Upper lobe of right lung (tissue), 1 donor: Measurements from ENCODE around the gene ORC3. TPM values are rescaled to one million over a fixed set of nuclear protein-coding genes. Genes with fewer than 3 reads are reported as not detected.

Experiments
- ATAC-seq: fragments of 200-7000 bp; cut with Tn5 transposase; one replicate; pipeline ENCODE4 v1.9.1; 2020; ENCODE audit warnings: mild to moderate bottlenecking, moderate library complexity
- DNase-seq: peaks from one replicate; pipeline ENCODE4 v3.0.0-alpha.2; 2020
- H3K27ac ChIP-seq: fragments of 200-600 bp; one replicate; pipeline ENCODE4 v1.8.0; 2022
- H3K27me3 ChIP-seq: fragments of 200-600 bp; one replicate; pipeline ENCODE4 v1.8.0; 2022; ENCODE audit warnings: mild to moderate bottlenecking
- H3K36me3 ChIP-seq: fragments of 200-600 bp; one replicate; pipeline ENCODE4 v1.8.0; 2022
- H3K4me1 ChIP-seq: fragments of 200-600 bp; one replicate; pipeline ENCODE4 v1.8.0; 2022
- H3K4me3 ChIP-seq: fragments of 200-600 bp; one replicate; pipeline ENCODE4 v1.8.0; 2022; ENCODE audit warnings: mild to moderate bottlenecking
- H3K9me3 ChIP-seq: fragments of 200-600 bp; one replicate; pipeline ENCODE4 v1.8.0; 2022
- CTCF ChIP-seq: fragments of 200-600 bp; IDR thresholded peaks from one replicate; pipeline ENCODE4 v1.8.0; 2022; ENCODE audit warnings: antibody characterized with exemption
- intact Hi-C: fragments of 100-400 bp; cut with DNase I; formaldehyde crosslinking; loops from one replicate; pipeline ENCODE4 v1.11.0; 2022
- total RNA-seq: library from RNA; stranded (reverse); fragmentation: NEBNext Ultra II Directional; extraction: Animal tissue kit (Norgen Biotek cat#: 25700); gene quantifications from one replicate; pipeline ENCODE4 v1.2.1, GENCODE V29; 2021
- donor health status: DM: no; HTN: yes; CAD: no; lungs with severe emphysema.

Gene ORC3
- total RNA-seq, 1 donor from 2014 or later: 16.2 TPM

- intact Hi-C loops: no loop called here
- no peak for DNase-seq
- no peak for TF ChIP-seq CTCF
Measured at GRCh38 chr6:87673237-87673636, 83.3 kb downstream of the ORC3 start.

GRCh38 chr6:87674290-87674689 lies 84.4 kb downstream of the ORC3 start:
- intact Hi-C loops: no loop called here
- ATAC-seq: no peak
- Histone ChIP-seq H3K27me3 (no peaks in the 10 kb centered on the region), H3K9me3 (no peaks in the 10 kb centered on the region), H3K4me3 (no peak overlapping the region), H3K27ac (no peak overlapping the region), H3K36me3 (peaks cover 62% of the 10 kb centered on the region), H3K4me1 (peaks cover 6% of the 10 kb centered on the region)
- DNase-seq: no peak
- TF ChIP-seq CTCF: no peak

More at GRCh38 chr6:87673237-87673636, 83.3 kb downstream of the ORC3 start:
- ATAC-seq: no peak
- no peaks in the 10 kb centered on the region for H3K9me3 ChIP-seq
- H3K4me1 ChIP-seq: peaks cover 6% of the 10 kb centered on the region
- H3K36me3 ChIP-seq: peaks cover 52% of the 10 kb centered on the region
- no peak overlapping the region for H3K4me3 ChIP-seq
- no peaks in the 10 kb centered on the region for H3K27me3 ChIP-seq
- no peak overlapping the region for H3K27ac ChIP-seq

GRCh38 chr6:87675004-87675681 lies 85.2 kb downstream of the ORC3 start:
- no peaks in the 10 kb centered on the region for H3K27me3 ChIP-seq
- H3K9me3 ChIP-seq: no peaks in the 10 kb centered on the region
- H3K36me3 ChIP-seq: peaks cover 70% of the 10 kb centered on the region
- DNase-seq: no peak
- no peak for TF ChIP-seq CTCF
- no peak overlapping the region for H3K27ac ChIP-seq
- H3K4me3 ChIP-seq: no peak overlapping the region
- H3K4me1 ChIP-seq: peaks cover 6% of the 10 kb centered on the region
- ATAC-seq: peak; percentile 66
- intact Hi-C loops: no loop called here

GRCh38 chr6:87682310-87682709 lies 92.4 kb downstream of the ORC3 start:
- no peaks in the 10 kb centered on the region for H3K27me3 ChIP-seq
- peaks cover 42% of the 10 kb centered on the region for H3K36me3 ChIP-seq
- peaks cover 24% of the 10 kb centered on the region for H3K4me1 ChIP-seq
- intact Hi-C loops: no loop called here
- TF ChIP-seq CTCF: no peak
- H3K4me3 ChIP-seq: no peak overlapping the region
- H3K27ac ChIP-seq: no peak overlapping the region
- H3K9me3 ChIP-seq: no peaks in the 10 kb centered on the region
- ATAC-seq (no peak), DNase-seq (no peak)

- Histone ChIP-seq H3K27me3 (no peaks in the 10 kb centered on the region), H3K4me3 (no peak overlapping the region), H3K27ac (no peak overlapping the region), H3K4me1 (peaks cover 24% of the 10 kb centered on the region), H3K9me3 (no peaks in the 10 kb centered on the region), H3K36me3 (peaks cover 26% of the 10 kb centered on the region)
- no peak for TF ChIP-seq CTCF
- intact Hi-C loops: no loop called here
- DNase-seq: no peak
- no peak for ATAC-seq
Measured at GRCh38 chr6:87683890-87684289, 94.0 kb downstream of the ORC3 start.
